GM12878 (cell line): ENCODE data around the gene GRIK1. TPM values are rescaled to one million over a fixed set of nuclear protein-coding genes. Genes with fewer than 3 reads are reported as not detected.
A peak's percentile ranks its signal among the peaks of the same experiment; 100 is the strongest.

ENCODE experiments used
- ATAC-seq: fragments of 200-7000 bp; cut with Tn5 transposase; 3 replicates; pipeline ENCODE4 v1.9.1; 2020; ENCODE audit warnings: mild to moderate bottlenecking, moderate library complexity
- BruUV-seq: library from RNA; stranded (reverse); fragments of 400-500 nt; replicated peaks from 2 replicates; lab custom pipeline; 2021; lab: Mats Ljungman, UMichigan
- CTCF ChIA-PET: fragments of 300-600 bp; sonication (Branson Sonifier 250); formaldehyde crosslinking; extraction: SDS; loops from one replicate; lab custom pipeline; 2021; ENCODE audit warnings: inconsistent platforms; lab: Yijun Ruan, JAX
- POLR2A ChIA-PET: fragments of 350-600 bp; formaldehyde crosslinking; extraction: SDS; loops from one replicate; lab custom pipeline; 2021; ENCODE audit warnings: inconsistent platforms; lab: Charles Lee
- RAD21 ChIA-PET: fragments of 300-600 bp; sonication (Branson Sonifier 250); formaldehyde crosslinking; loops from one replicate; lab custom pipeline; 2023; ENCODE audit warnings: antibody characterized with exemption; ENCODE audit not compliant: unreplicated experiment; lab: Charles Lee
- SMC1A ChIA-PET: fragments of 300-600 bp; sonication (Branson Sonifier 250); formaldehyde crosslinking; loops from one replicate; lab custom pipeline; 2023; ENCODE audit not compliant: unreplicated experiment, uncharacterized antibody; lab: Charles Lee
- DNase-seq: peaks from one replicate; pipeline ENCODE4 v3.0.0-alpha.2; 2011; ENCODE audit warnings: low read depth, low spot score
- FAIRE-seq: peaks from 3 replicates; lab custom pipeline; 2011; peaks lifted over from hg19 to GRCh38; lab: Jason Lieb, UNC
- H2AFZ ChIP-seq: 2 replicates; pipeline ENCODE4 v1.6.0; 2011; ENCODE audit warnings: low read depth, low read length, control low read depth; ENCODE audit not compliant: control insufficient read depth
- H3K27ac ChIP-seq: 2 replicates; pipeline ENCODE4 v1.5.1; 2011; ENCODE audit warnings: control low read depth; ENCODE audit not compliant: control insufficient read depth, insufficient read depth
- H3K27me3 ChIP-seq, 2 experiments: replicated peaks in 1 of 2; 2 replicates each; pipeline versions ENCODE4 v1.6.0 to v1.6.1; 2011; ENCODE audit warnings: low read length in 1 of 2; ENCODE audit not compliant: control insufficient read depth in 2 of 2, insufficient read depth in 2 of 2
- H3K36me3 ChIP-seq, 2 experiments: 2 replicates each; pipeline ENCODE4 v1.5.1; 2011; ENCODE audit warnings: low read length in 1 of 2; ENCODE audit not compliant: control insufficient read depth in 2 of 2, insufficient read depth in 2 of 2
- H3K4me1 ChIP-seq: 2 replicates; pipeline ENCODE4 v1.6.1; 2011; ENCODE audit warnings: mild to moderate bottlenecking, low read length, moderate library complexity, mixed read lengths; ENCODE audit not compliant: control insufficient read depth, insufficient read depth
- H3K4me2 ChIP-seq: 2 replicates; pipeline ENCODE4 v1.6.0; 2011; ENCODE audit warnings: control low read depth; ENCODE audit not compliant: control insufficient read depth, insufficient read depth
- H3K4me3 ChIP-seq: fragments of 200-600 bp; sonication (generic); 2 replicates; pipeline ENCODE4 v1.5.1; 2016
- H3K79me2 ChIP-seq: 2 replicates; pipeline ENCODE4 v1.6.0; 2011; ENCODE audit warnings: low read length; ENCODE audit not compliant: control insufficient read depth, insufficient read depth
- H3K9ac ChIP-seq: 2 replicates; pipeline ENCODE4 v1.8.0; 2011; ENCODE audit warnings: low read length, control low read depth, mixed read lengths; ENCODE audit not compliant: control insufficient read depth, insufficient read depth
- H3K9me3 ChIP-seq: replicated peaks from 3 replicates; pipeline ENCODE4 v1.5.1; 2011; ENCODE audit warnings: mild to moderate bottlenecking, low read length; ENCODE audit not compliant: control insufficient read depth, insufficient read depth
- H4K20me1 ChIP-seq: 2 replicates; pipeline ENCODE4 v1.6.0; 2011; ENCODE audit not compliant: control insufficient read depth, insufficient read depth
- RUNX3 ChIP-seq: IDR thresholded peaks from 2 replicates; pipeline ENCODE4 v1.6.1; 2012; ENCODE audit warnings: low read length, inconsistent platforms
- YBX1 ChIP-seq: fragments of 450-650 bp; IDR thresholded peaks from 2 replicates; pipeline ENCODE4 v1.6.1; 2016; ENCODE audit warnings: antibody characterized with exemption
- ZSCAN29 ChIP-seq: fragments of 450-650 bp; IDR thresholded peaks from 2 replicates; pipeline ENCODE4 v1.6.1; 2017; ENCODE audit warnings: mild to moderate bottlenecking, moderate library complexity
- WGBS: methylation state at CpG from one replicate; pipeline ENCODE4 v1.1.6; 2016; ENCODE audit warnings: low lambda C conversion rate; ENCODE audit not compliant: insufficient replicate concordance, insufficient coverage; ENCODE audit errors: missing lambda C conversion rate; 5-methylcytosine and 5-hydroxymethylcytosine counted together
- in situ Hi-C: fragments of 300-500 bp; cut with MboI; formaldehyde crosslinking; loops from 9 replicates; pipeline ENCODE4 v1.14.3; 2018; ENCODE audit warnings: mixed read lengths
- intact Hi-C: fragments of 100-400 bp; cut with micrococcal nuclease; formaldehyde crosslinking; loops from one replicate; pipeline ENCODE4 v1.14.2; 2022; ENCODE audit not compliant: unreplicated experiment
- polyA plus RNA-seq, 11 experiments: library from polyadenylated mRNA; depleted of rRNA in 4 of 11; unstranded in 6 of 11; stranded (reverse) in 5 of 11; fragments of >200 nt; fragmentation: Nextera tagmentation in 4 of 11; fragmentation: Illumina TruSeq in 1 of 11; extraction: Ambion mirVana in 4 of 11; extraction: Trizol in 1 of 11; gene quantifications; 1 replicate in 1 of 11; 2 replicates in 10 of 11; pipeline versions ENCODE4 v1.2.1 to v1.2.3, GENCODE V29; 2011 to 2016; ENCODE audit warnings: inconsistent platforms in 2 of 11, missing spikeins in 2 of 11, low read depth in 1 of 11
- total RNA-seq, 4 experiments: library from RNA; depleted of rRNA in 3 of 4; stranded (reverse); fragments of >200 nt in 3 of 4; fragmentation: Illumina TruSeq in 1 of 4; extraction: Trizol in 1 of 4; gene quantifications; 2 replicates each; pipeline versions ENCODE4 v1.2.1 to v1.2.3, GENCODE V29; 2013 to 2021
- TF ChIP-seq, protein P1 (sequence below): fragments of 150-350 bp; IDR thresholded peaks from 2 replicates; pipeline ENCODE4 v1.6.1; 2014; ENCODE audit warnings: mild to moderate bottlenecking, low read depth, low read length
- TF ChIP-seq, protein P2 (sequence below): fragments of 450-650 bp; IDR thresholded peaks from 2 replicates; pipeline ENCODE4 v1.6.1; 2018; ENCODE audit warnings: borderline replicate concordance, mild to moderate bottlenecking; ENCODE audit not compliant: partially characterized antibody

Gene GRIK1
- total and polyA plus RNA-seq, 10 of the 15 experiments (the other 5 are each of a cell fraction or from before 2014, with no cell fraction given), result 0.05 to 0.13 (median 0.09) TPM; not detected in 7

DNA sequence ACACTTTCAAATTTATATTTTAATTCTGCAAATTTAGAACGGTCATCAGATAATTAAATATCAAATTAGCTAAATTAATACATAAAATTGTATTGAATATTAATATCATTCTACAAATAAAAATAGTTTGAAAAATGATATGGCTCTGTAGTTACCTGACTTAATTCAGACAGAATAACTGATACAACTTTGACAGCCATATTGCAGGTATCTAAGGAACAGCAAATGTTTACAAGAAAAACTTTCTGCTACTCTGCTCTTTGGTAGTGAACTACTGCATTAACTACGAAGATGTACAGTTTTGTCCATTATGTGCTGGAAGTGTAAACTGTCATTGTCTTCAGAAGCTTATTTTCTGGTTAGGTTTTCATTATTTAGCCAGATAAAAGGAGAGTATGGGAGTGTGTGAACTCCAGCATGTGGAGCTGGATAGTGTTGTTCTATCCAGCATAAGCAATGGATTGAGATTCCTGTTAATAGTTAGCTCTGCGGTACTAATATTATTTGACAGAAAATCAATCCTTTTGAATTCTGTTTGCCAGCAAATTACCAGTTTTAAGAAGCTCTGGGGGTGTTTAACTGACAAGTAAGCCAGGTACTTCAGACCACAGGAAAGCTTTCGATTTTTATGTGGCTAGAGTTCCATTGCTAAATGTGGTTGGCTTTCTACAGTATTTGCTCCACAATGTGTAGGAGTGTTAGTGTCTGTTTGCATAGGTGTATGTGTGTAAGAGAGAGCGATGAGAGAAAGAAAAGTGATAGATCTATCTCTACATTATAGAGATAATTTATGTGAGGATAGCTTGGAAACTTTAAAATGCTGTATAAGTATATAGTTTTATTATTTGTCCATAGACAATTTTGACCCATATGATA, 247.9 kb downstream of the GRIK1 start:
- in situ Hi-C loops, result no loop called here
- no peaks in the 10 kb centered on the region for H3K36me3 ChIP-seq
- CTCF ChIA-PET, result no interaction called here
- ATAC-seq, result no peak
- H2AFZ ChIP-seq, result no peak overlapping the region
- WGBS, result 40% methylated on average over 5 of the region's 5 CpGs
- H3K4me1 ChIP-seq, result no peaks in the 10 kb centered on the region
- RAD21 ChIA-PET, result no interaction called here
- H3K27me3 ChIP-seq, result no peaks in the 10 kb centered on the region
- SMC1A ChIA-PET, result interaction anchor here (0.9 kb wide), 1 partner anchor 10 kb away, joined by 3 read pairs; no protein-coding TSS in a partner anchor
- POLR2A ChIA-PET, result no interaction called here
- no peak for FAIRE-seq
- DNase-seq, result no peak
- intact Hi-C loops, result no loop called here
- H3K4me2 ChIP-seq, result no peak overlapping the region
- no peak overlapping the region for H3K9ac ChIP-seq
- TF ChIP-seq RUNX3 (peak; percentile 49), YBX1 (no peak), ZSCAN29 (no peak)
- TF ChIP-seq, protein P1, sequence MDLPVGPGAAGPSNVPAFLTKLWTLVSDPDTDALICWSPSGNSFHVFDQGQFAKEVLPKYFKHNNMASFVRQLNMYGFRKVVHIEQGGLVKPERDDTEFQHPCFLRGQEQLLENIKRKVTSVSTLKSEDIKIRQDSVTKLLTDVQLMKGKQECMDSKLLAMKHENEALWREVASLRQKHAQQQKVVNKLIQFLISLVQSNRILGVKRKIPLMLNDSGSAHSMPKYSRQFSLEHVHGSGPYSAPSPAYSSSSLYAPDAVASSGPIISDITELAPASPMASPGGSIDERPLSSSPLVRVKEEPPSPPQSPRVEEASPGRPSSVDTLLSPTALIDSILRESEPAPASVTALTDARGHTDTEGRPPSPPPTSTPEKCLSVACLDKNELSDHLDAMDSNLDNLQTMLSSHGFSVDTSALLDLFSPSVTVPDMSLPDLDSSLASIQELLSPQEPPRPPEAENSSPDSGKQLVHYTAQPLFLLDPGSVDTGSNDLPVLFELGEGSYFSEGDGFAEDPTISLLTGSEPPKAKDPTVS, result no peak
- TF ChIP-seq, protein P2, sequence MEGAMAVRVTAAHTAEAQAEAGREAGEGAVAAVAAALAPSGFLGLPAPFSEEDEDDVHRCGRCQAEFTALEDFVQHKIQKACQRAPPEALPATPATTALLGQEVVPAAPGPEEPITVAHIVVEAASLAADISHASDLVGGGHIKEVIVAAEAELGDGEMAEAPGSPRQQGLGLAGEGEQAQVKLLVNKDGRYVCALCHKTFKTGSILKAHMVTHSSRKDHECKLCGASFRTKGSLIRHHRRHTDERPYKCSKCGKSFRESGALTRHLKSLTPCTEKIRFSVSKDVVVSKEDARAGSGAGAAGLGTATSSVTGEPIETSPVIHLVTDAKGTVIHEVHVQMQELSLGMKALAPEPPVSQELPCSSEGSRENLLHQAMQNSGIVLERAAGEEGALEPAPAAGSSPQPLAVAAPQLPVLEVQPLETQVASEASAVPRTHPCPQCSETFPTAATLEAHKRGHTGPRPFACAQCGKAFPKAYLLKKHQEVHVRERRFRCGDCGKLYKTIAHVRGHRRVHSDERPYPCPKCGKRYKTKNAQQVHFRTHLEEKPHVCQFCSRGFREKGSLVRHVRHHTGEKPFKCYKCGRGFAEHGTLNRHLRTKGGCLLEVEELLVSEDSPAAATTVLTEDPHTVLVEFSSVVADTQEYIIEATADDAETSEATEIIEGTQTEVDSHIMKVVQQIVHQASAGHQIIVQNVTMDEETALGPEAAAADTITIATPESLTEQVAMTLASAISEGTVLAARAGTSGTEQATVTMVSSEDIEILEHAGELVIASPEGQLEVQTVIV, result no peak
- no TSS peak for BruUV-seq
- H3K4me3 ChIP-seq, result no peak overlapping the region
- H3K27ac ChIP-seq, result no peak overlapping the region
- H3K9me3 ChIP-seq, result no peaks in the 10 kb centered on the region
- no peaks in the 10 kb centered on the region for H3K79me2 ChIP-seq
- H4K20me1 ChIP-seq, result no peaks in the 10 kb centered on the region
